Measurements from ENCODE around the gene LTBP3. TPM values are rescaled to one million over a fixed set of nuclear protein-coding genes. Genes with fewer than 3 reads are reported as not detected.
A peak's percentile ranks its signal among the peaks of the same experiment; 100 is the strongest.

The LTBP3 gene
- polyA plus RNA-seq, 1 experiment, result 25.3 TPM

- no peak for TF ChIP-seq CTCF (IDR thresholded peaks at IDR 0.05; ENCODE audit: low read depth, low read length)
- Histone ChIP-seq H3K9me3 (ENCODE audit: control insufficient read depth, insufficient read depth, low read length) (peaks cover 5% of the 10 kb centered on the region; the same call in 1 of the 2 replicates), H3K27ac (ENCODE audit: low read depth, low read length) (no peak overlapping the region), H3K27me3 (ENCODE audit: control insufficient read depth, insufficient read depth, low read length) (no peaks in the 10 kb centered on the region), H3K4me3 (ENCODE audit: low read depth, low read length) (no peak overlapping the region)
- CTCF ChIA-PET, result interaction anchor here (0.7 to 3.9 kb wide), 3 partner anchors 18 to 61 kb away, joined by 3 to 48 read pairs (median 28); partner anchors contain the start of gene KCNK7
- DNase-seq (ENCODE audit: low read depth, low spot score), result no peak
- POLR2A ChIA-PET, result interaction anchor here (0.6 to 1.1 kb wide), 3 partner anchors 14 to 148 kb away, joined by 3 to 4 read pairs (median 3); partner anchors contain the start of gene ZNRD2
Measured at GRCh38 chr11:65542738-65543390, 15.3 kb downstream of the LTBP3 start.

- Histone ChIP-seq H3K27me3 (ENCODE audit: control insufficient read depth, insufficient read depth, low read length) (no peaks in the 10 kb centered on the region), H3K27ac (ENCODE audit: low read depth, low read length) (peak overlapping the region; percentile 57), H3K9me3 (ENCODE audit: control insufficient read depth, insufficient read depth, low read length) (peaks cover 5% of the 10 kb centered on the region; the same call in 1 of the 2 replicates), H3K4me3 (ENCODE audit: low read depth, low read length) (peak overlapping the region; percentile 5; the same call in 1 of the 2 replicates)
- TF ChIP-seq CTCF (IDR thresholded peaks at IDR 0.05; ENCODE audit: low read depth, low read length), result no peak
- CTCF ChIA-PET, result interaction anchor here (0.6 to 3.9 kb wide), 15 partner anchors 11 to 157 kb away, joined by 3 to 48 read pairs (median 8); partner anchors contain the start of genes EHBP1L1, FAM89B, KCNK7 and LTBP3
- POLR2A ChIA-PET, result interaction anchor here (0.6 to 1.9 kb wide), 11 partner anchors 10 to 66 kb away, joined by 3 to 7 read pairs (median 4); partner anchors contain the start of genes FAM89B and ZNRD2
- no peak for DNase-seq (ENCODE audit: low read depth, low spot score)
Measured at GRCh38 chr11:65541093-65541982, 16.8 kb downstream of the LTBP3 start.

GRCh38 chr11:65540290-65541092 is 17.7 kb downstream of the LTBP3 start:
- Histone ChIP-seq H3K9me3 (ENCODE audit: control insufficient read depth, insufficient read depth, low read length) (peaks cover 5% of the 10 kb centered on the region; the same call in 1 of the 2 replicates), H3K27me3 (ENCODE audit: control insufficient read depth, insufficient read depth, low read length) (no peaks in the 10 kb centered on the region), H3K4me3 (ENCODE audit: low read depth, low read length) (peak overlapping the region; percentile 60), H3K27ac (ENCODE audit: low read depth, low read length) (peak overlapping the region; percentile 57)
- CTCF ChIA-PET, result interaction anchor here (0.9 to 3.9 kb wide), 16 partner anchors 10 to 156 kb away, joined by 3 to 48 read pairs (median 6); partner anchors contain the start of genes EHBP1L1, FAM89B, KCNK7 and LTBP3
- POLR2A ChIA-PET, result interaction anchor here (0.6 to 1.9 kb wide), 13 partner anchors 12 to 74 kb away, joined by 3 to 7 read pairs (median 4); partner anchors contain the start of genes FAM89B, MALAT1, MAP3K11 and PCNX3
- peak; percentile 58 for DNase-seq (ENCODE audit: low read depth, low spot score)
- TF ChIP-seq CTCF (IDR thresholded peaks at IDR 0.05; ENCODE audit: low read depth, low read length), result peak; percentile 83

GRCh38 chr11:65539744-65540289 is 18.3 kb downstream of the LTBP3 start:
- peaks cover 5% of the 10 kb centered on the region; the same call in 1 of the 2 replicates for H3K9me3 ChIP-seq (ENCODE audit: control insufficient read depth, insufficient read depth, low read length)
- POLR2A ChIA-PET, result interaction anchor here (0.9 to 1.7 kb wide), 9 partner anchors 11 to 75 kb away, joined by 3 to 7 read pairs (median 4); partner anchors contain the start of genes FAM89B, MALAT1, MAP3K11 and PCNX3
- DNase-seq (ENCODE audit: low read depth, low spot score), result no peak

More at GRCh38 chr11:65539744-65540289, 18.3 kb downstream of the LTBP3 start:
- CTCF ChIA-PET, result interaction anchor here (0.9 to 3.9 kb wide), 9 partner anchors 9 to 55 kb away, joined by 4 to 48 read pairs (median 11); partner anchors contain the start of genes EHBP1L1, FAM89B, KCNK7 and ZNRD2
- H3K4me3 ChIP-seq (ENCODE audit: low read depth, low read length), result peak overlapping the region; percentile 60
- no peak for TF ChIP-seq CTCF (IDR thresholded peaks at IDR 0.05; ENCODE audit: low read depth, low read length)
- H3K27ac ChIP-seq (ENCODE audit: low read depth, low read length), result peak overlapping the region; percentile 47
- no peaks in the 10 kb centered on the region for H3K27me3 ChIP-seq (ENCODE audit: control insufficient read depth, insufficient read depth, low read length)
